ENCODE data around the gene RBFOX1. TPM values are rescaled to one million over a fixed set of nuclear protein-coding genes. Genes with fewer than 3 reads are reported as not detected.

Gene RBFOX1
- total RNA-seq, 6 donors from 2014 or later: not detected

- H3K4me3 ChIP-seq: no peak overlapping the region
- no peak for DNase-seq
- H3K27me3 ChIP-seq: no peaks in the 10 kb centered on the region
- H3K36me3 ChIP-seq: no peaks in the 10 kb centered on the region
- 87 to 88% methylated on average over 11 of the region's 11 CpGs for WGBS, 2 donors
- H3K9me3 ChIP-seq: no peaks in the 10 kb centered on the region
- TF ChIP-seq, protein P1, sequence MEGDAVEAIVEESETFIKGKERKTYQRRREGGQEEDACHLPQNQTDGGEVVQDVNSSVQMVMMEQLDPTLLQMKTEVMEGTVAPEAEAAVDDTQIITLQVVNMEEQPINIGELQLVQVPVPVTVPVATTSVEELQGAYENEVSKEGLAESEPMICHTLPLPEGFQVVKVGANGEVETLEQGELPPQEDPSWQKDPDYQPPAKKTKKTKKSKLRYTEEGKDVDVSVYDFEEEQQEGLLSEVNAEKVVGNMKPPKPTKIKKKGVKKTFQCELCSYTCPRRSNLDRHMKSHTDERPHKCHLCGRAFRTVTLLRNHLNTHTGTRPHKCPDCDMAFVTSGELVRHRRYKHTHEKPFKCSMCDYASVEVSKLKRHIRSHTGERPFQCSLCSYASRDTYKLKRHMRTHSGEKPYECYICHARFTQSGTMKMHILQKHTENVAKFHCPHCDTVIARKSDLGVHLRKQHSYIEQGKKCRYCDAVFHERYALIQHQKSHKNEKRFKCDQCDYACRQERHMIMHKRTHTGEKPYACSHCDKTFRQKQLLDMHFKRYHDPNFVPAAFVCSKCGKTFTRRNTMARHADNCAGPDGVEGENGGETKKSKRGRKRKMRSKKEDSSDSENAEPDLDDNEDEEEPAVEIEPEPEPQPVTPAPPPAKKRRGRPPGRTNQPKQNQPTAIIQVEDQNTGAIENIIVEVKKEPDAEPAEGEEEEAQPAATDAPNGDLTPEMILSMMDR (IDR thresholded peaks at IDR 0.05): no peak
- TF ChIP-seq POLR2AphosphoS5 (IDR thresholded peaks at IDR 0.05) (no peak), EP300 (IDR thresholded peaks at IDR 0.05) (no peak), POLR2A (IDR thresholded peaks at IDR 0.05) (no peak)
- no peak for ATAC-seq (ENCODE audit: low FRiP score in 2 of 2)
- no peak overlapping the region for H3K27ac ChIP-seq
- H3K4me1 ChIP-seq: no peaks in the 10 kb centered on the region
Observed at GRCh38 chr16:7596308-7596707, 263.7 kb downstream of the RBFOX1 start.

DNA sequence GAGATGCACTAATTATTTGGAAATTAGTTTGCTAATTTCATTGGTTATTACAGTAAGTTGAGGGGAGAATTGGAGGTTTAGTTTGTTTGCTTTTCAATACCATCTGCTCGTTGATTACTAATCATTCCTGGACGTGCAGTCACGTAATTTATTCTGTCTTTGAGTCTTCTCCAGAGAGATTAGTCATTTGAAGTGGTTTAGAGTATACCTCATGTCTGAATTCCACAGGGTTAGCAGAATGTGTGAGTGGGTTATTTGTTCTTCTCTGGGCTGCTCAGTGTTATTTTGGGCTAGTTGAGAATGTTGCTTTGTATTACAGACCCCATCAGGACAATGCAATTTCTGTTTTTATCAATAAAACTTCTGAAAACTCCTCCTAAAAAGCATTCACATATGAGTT lies 265.0 kb downstream of the RBFOX1 start:
- Histone ChIP-seq H3K36me3 (no peaks in the 10 kb centered on the region), H3K9me3 (no peaks in the 10 kb centered on the region), H3K27me3 (no peaks in the 10 kb centered on the region), H3K4me3 (no peak overlapping the region), H3K4me1 (no peaks in the 10 kb centered on the region), H3K27ac (no peak overlapping the region)
- TF ChIP-seq POLR2AphosphoS5 (IDR thresholded peaks at IDR 0.05) (no peak), EP300 (IDR thresholded peaks at IDR 0.05) (no peak), POLR2A (IDR thresholded peaks at IDR 0.05) (no peak)
- TF ChIP-seq, protein P1 (IDR thresholded peaks at IDR 0.05): no peak
- 38 to 46% methylated on average over 3 of the region's 3 CpGs for WGBS, 2 donors
- ATAC-seq (ENCODE audit: low FRiP score in 2 of 2) (no peak), DNase-seq (no peak)

DNA sequence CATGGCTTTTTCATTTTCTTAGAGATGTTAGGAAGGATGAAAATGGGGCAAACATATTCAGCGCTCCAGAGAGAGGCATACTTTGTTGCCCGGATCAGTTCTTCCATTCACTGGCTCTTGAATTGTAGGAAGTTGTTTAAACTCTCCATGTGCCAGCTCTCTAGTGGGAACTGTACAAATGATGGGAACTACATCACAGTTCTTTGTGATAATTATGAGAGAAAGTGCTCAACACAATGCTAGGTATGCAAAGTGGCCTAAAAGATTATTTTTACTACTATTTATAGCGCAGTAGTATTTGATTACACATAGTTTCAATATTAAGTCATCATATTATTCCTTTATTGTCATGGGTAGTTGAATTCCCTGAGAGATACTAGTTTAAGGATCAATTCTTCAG lies 268.5 kb downstream of the RBFOX1 start:
- no peak for DNase-seq
- Histone ChIP-seq H3K9me3 (no peaks in the 10 kb centered on the region), H3K27ac (no peak overlapping the region), H3K27me3 (no peaks in the 10 kb centered on the region), H3K4me3 (no peak overlapping the region), H3K36me3 (no peaks in the 10 kb centered on the region), H3K4me1 (no peaks in the 10 kb centered on the region)
- TF ChIP-seq, protein P1 (IDR thresholded peaks at IDR 0.05): no peak
- ATAC-seq (ENCODE audit: low FRiP score in 2 of 2): no peak
- WGBS, 2 donors: 65 to 68% methylated on average over 3 of the region's 3 CpGs

DNA sequence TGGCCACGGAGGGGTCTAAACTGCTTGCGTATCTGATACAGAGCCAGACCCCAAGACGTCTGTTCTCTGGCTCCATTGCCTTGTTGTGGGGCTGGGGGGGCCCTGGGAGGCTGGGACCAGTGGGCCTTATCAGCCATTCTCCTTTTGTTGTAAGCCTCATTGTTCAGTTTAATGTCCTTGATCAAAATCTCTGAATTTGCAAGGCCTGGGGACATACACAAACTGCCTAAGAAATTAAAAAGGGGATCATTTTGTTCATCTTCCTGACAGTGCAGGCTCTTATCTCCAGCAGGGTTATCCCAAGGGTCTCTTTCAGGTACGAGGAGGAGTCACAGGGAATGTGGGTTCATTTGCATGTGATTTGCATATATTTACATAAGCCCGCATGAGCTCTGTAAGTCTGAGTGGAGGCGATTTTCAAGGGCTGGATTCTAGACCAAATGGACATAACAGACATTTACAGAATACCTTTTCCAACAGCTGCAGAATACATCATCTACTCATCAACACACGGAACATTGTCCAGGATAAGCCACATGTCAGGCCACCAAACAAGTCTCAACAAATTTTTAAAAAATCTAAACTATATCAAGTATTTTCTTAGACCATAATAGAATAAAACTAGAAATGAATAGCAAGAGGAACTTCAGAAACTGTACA lies 269.8 kb downstream of the RBFOX1 start:
- no peak for DNase-seq
- no peaks in the 10 kb centered on the region for H3K9me3 ChIP-seq
- H3K36me3 ChIP-seq: no peaks in the 10 kb centered on the region
- 52 to 58% methylated on average over 7 of the region's 7 CpGs for WGBS, 2 donors
- H3K4me1 ChIP-seq: no peaks in the 10 kb centered on the region
- no peak for ATAC-seq (ENCODE audit: low FRiP score in 2 of 2)
- H3K27ac ChIP-seq: no peak overlapping the region
- no peak overlapping the region for H3K4me3 ChIP-seq
- no peak for TF ChIP-seq POLR2AphosphoS5 (IDR thresholded peaks at IDR 0.05)
- no peak for TF ChIP-seq EP300 (IDR thresholded peaks at IDR 0.05)
- TF ChIP-seq, protein P1 (IDR thresholded peaks at IDR 0.05): no peak
- TF ChIP-seq POLR2A (IDR thresholded peaks at IDR 0.05): no peak
- no peaks in the 10 kb centered on the region for H3K27me3 ChIP-seq

- no peaks in the 10 kb centered on the region for H3K36me3 ChIP-seq
- no peak for ATAC-seq (ENCODE audit: low FRiP score in 2 of 2)
- DNase-seq: no peak
- 82 to 86% methylated on average over 6 of the region's 6 CpGs for WGBS, 2 donors
- no peaks in the 10 kb centered on the region for H3K4me1 ChIP-seq
- H3K27me3 ChIP-seq: no peaks in the 10 kb centered on the region
- H3K9me3 ChIP-seq: no peaks in the 10 kb centered on the region
- no peak overlapping the region for H3K27ac ChIP-seq
- TF ChIP-seq POLR2AphosphoS5 (IDR thresholded peaks at IDR 0.05) (no peak), POLR2A (IDR thresholded peaks at IDR 0.05) (no peak), EP300 (IDR thresholded peaks at IDR 0.05) (no peak)
- TF ChIP-seq, protein P1 (IDR thresholded peaks at IDR 0.05): no peak
- H3K4me3 ChIP-seq: no peak overlapping the region
Observed at GRCh38 chr16:7605812-7606211, 273.2 kb downstream of the RBFOX1 start.
